ENCODE data around the gene PNP.

Gene PNP

GRCh38 chr14:20485900-20486299 lies 16.7 kb downstream of the PNP start:
- no peak for DNase-seq (ENCODE audit: low read depth)
- no peak for TF ChIP-seq CTCF (conservative IDR thresholded peaks at IDR 0.05; ENCODE audit: low read depth, low read length)
- H3K4me3 ChIP-seq (ENCODE audit: low read length), result no peak overlapping the region

- H3K4me3 ChIP-seq (ENCODE audit: low read length), result no peak overlapping the region
- no peak for DNase-seq (ENCODE audit: low read depth)
- TF ChIP-seq CTCF (conservative IDR thresholded peaks at IDR 0.05; ENCODE audit: low read depth, low read length), result no peak
Observed at GRCh38 chr14:20486684-20487395, 17.6 kb downstream of the PNP start.

- TF ChIP-seq CTCF (conservative IDR thresholded peaks at IDR 0.05; ENCODE audit: low read depth, low read length), result no peak
- DNase-seq (ENCODE audit: low read depth), result no peak
- H3K4me3 ChIP-seq (ENCODE audit: low read length), result no peak overlapping the region
Observed at GRCh38 chr14:20487396-20487725, 18.2 kb downstream of the PNP start.

GRCh38 chr14:20489093-20489994 lies 20.1 kb downstream of the PNP start:
- DNase-seq (ENCODE audit: low read depth), result no peak
- no peak overlapping the region for H3K4me3 ChIP-seq (ENCODE audit: low read length)
- no peak for TF ChIP-seq CTCF (conservative IDR thresholded peaks at IDR 0.05; ENCODE audit: low read depth, low read length)

- no peak for DNase-seq (ENCODE audit: low read depth)
- H3K4me3 ChIP-seq (ENCODE audit: low read length), result no peak overlapping the region
- TF ChIP-seq CTCF (conservative IDR thresholded peaks at IDR 0.05; ENCODE audit: low read depth, low read length), result no peak
Observed at GRCh38 chr14:20490563-20490962, 21.4 kb downstream of the PNP start.

GRCh38 chr14:20492486-20492885 lies 23.3 kb downstream of the PNP start:
- DNase-seq (ENCODE audit: low read depth), result no peak
- TF ChIP-seq CTCF (conservative IDR thresholded peaks at IDR 0.05; ENCODE audit: low read depth, low read length), result no peak
- no peak overlapping the region for H3K4me3 ChIP-seq (ENCODE audit: low read length)

- DNase-seq (ENCODE audit: low read depth), result no peak
- no peak for TF ChIP-seq CTCF (conservative IDR thresholded peaks at IDR 0.05; ENCODE audit: low read depth, low read length)
Observed at GRCh38 chr14:20493634-20494033, 24.4 kb downstream of the PNP start.

More at GRCh38 chr14:20493634-20494033, 24.4 kb downstream of the PNP start:
- H3K4me3 ChIP-seq (ENCODE audit: low read length), result no peak overlapping the region

Data from retinal pigment epithelial cell (primary cell).